GM19463 (cell line): Measurements from ENCODE around the gene ST6GALNAC5.
"Not testable (repeated sequence)": the region's sequence is repeated elsewhere in the genome, so short reads cannot be mapped to it uniquely, and the experiment has no call there.

Source experiments
- ATAC-seq: cut with Tn5 transposase; IDR thresholded peaks from one replicate; pipeline ENCODE4 v1.9.1; 2021; ENCODE audit warnings: mild to moderate bottlenecking, moderate library complexity; ENCODE audit not compliant: unreplicated experiment

The ST6GALNAC5 gene

GRCh38 chr1:76867342-76868130, at the start of gene ST6GALNAC5:
Gene ST6GALNAC5 (plus strand): TSS chr1:76867480.
- no peak for ATAC-seq

GRCh38 chr1:76820028-76820427, 47.3 kb upstream of the ST6GALNAC5 start:
- ATAC-seq, result no peak

- ATAC-seq, result not testable (repeated sequence)
Observed at GRCh38 chr1:76822961-76823360, 44.3 kb upstream of the ST6GALNAC5 start.

- ATAC-seq, result no peak
Observed at GRCh38 chr1:76824106-76824505, 43.2 kb upstream of the ST6GALNAC5 start.

GRCh38 chr1:76826072-76826845, 41.0 kb upstream of the ST6GALNAC5 start:
- no peak for ATAC-seq

- ATAC-seq, result no peak
Observed at GRCh38 chr1:76827066-76827465, 40.2 kb upstream of the ST6GALNAC5 start.

- ATAC-seq, result peak; percentile 87
Observed at GRCh38 chr1:76830373-76830772, 36.9 kb upstream of the ST6GALNAC5 start.

- ATAC-seq, result no peak
Observed at GRCh38 chr1:76832521-76832920, 34.8 kb upstream of the ST6GALNAC5 start.

- ATAC-seq, result no peak
Observed at GRCh38 chr1:76833151-76833550, 34.1 kb upstream of the ST6GALNAC5 start.

- ATAC-seq, result no peak
Observed at GRCh38 chr1:76833856-76834255, 33.4 kb upstream of the ST6GALNAC5 start.

GRCh38 chr1:76835203-76835602, 32.1 kb upstream of the ST6GALNAC5 start:
- ATAC-seq, result no peak

- ATAC-seq, result no peak
Observed at GRCh38 chr1:76840278-76840677, 27.0 kb upstream of the ST6GALNAC5 start.

GRCh38 chr1:76841460-76841859, 25.8 kb upstream of the ST6GALNAC5 start:
- ATAC-seq, result no peak

- peak; percentile 61 for ATAC-seq
Observed at GRCh38 chr1:76843821-76844464, 23.3 kb upstream of the ST6GALNAC5 start.

GRCh38 chr1:76854255-76854654, 13.0 kb upstream of the ST6GALNAC5 start:
- no peak for ATAC-seq

- no peak for ATAC-seq
Observed at GRCh38 chr1:76856104-76856503, 11.2 kb upstream of the ST6GALNAC5 start.

- ATAC-seq, result no peak
Observed at GRCh38 chr1:76857138-76857537, 10.1 kb upstream of the ST6GALNAC5 start.

- no peak for ATAC-seq
Observed at GRCh38 chr1:76857973-76858372, 9.3 kb upstream of the ST6GALNAC5 start.

- no peak for ATAC-seq
Observed at GRCh38 chr1:76861149-76861548, 6.1 kb upstream of the ST6GALNAC5 start.

- no peak for ATAC-seq
Observed at GRCh38 chr1:76862447-76862846, 4.8 kb upstream of the ST6GALNAC5 start.

GRCh38 chr1:76864383-76864782, 2.9 kb upstream of the ST6GALNAC5 start:
- ATAC-seq, result no peak
